ENCODE measurements around the gene HECTD4. TPM values are rescaled to one million over a fixed set of nuclear protein-coding genes. Genes with fewer than 3 reads are reported as not detected.

The HECTD4 gene
- total RNA-seq, 1 donor from 2014 or later = 22.7 TPM

DNA sequence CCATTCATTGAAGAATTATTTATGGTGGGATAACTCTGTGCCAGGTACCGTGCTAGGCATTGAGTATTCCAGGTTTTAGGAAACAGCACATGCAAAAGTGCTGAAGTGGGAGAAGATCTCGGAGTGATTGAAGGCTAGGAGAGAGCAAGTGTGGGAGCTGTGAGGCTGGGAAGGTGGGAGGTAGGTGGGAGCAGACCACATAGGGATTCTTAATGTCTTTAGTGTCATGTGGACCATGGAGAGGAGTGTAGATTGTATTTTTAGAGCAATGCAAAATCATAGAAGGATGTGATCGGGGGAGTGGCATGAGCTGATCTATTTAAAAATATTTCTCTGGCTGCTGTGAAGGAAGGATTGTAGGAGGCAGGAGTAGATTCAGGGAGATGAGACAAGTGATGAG is 41.9 kb upstream of the HECTD4 start:
- no peaks in the 10 kb centered on the region for H3K27me3 ChIP-seq (ENCODE audit: control insufficient read depth, insufficient read depth, low read length)
- DNase-seq (ENCODE audit: low read depth) = no peak
- TF ChIP-seq, protein P1, sequence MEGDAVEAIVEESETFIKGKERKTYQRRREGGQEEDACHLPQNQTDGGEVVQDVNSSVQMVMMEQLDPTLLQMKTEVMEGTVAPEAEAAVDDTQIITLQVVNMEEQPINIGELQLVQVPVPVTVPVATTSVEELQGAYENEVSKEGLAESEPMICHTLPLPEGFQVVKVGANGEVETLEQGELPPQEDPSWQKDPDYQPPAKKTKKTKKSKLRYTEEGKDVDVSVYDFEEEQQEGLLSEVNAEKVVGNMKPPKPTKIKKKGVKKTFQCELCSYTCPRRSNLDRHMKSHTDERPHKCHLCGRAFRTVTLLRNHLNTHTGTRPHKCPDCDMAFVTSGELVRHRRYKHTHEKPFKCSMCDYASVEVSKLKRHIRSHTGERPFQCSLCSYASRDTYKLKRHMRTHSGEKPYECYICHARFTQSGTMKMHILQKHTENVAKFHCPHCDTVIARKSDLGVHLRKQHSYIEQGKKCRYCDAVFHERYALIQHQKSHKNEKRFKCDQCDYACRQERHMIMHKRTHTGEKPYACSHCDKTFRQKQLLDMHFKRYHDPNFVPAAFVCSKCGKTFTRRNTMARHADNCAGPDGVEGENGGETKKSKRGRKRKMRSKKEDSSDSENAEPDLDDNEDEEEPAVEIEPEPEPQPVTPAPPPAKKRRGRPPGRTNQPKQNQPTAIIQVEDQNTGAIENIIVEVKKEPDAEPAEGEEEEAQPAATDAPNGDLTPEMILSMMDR (IDR thresholded peaks at IDR 0.05; ENCODE audit: insufficient read depth, low read length, poor library complexity, severe bottlenecking) = no peak
- H3K36me3 ChIP-seq (ENCODE audit: control insufficient read depth, insufficient read depth, low read length) = no peaks in the 10 kb centered on the region
- no peak overlapping the region for H3K4me3 ChIP-seq (ENCODE audit: low read depth, low read length)

DNA sequence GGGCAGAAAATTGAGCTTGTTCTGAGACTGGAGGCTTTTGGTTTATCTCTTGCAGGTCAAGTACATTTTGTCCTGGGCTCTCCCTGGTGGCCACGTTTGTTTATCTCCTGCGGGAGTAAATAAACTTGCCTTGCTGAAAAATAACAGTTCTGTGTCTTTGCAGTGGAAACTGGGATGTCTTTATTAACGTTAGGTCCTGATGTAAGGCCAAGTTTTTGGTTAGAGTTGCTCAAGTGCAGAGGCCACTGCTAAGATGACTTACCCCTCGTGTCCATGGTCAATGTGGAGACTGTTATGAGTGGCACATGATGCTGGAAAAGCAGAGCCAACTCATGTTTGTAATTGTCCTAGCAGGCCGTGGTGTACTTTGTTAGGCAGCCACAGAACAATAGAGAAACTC is 40.3 kb upstream of the HECTD4 start:
- Histone ChIP-seq H3K27me3 (ENCODE audit: control insufficient read depth, insufficient read depth, low read length) (no peaks in the 10 kb centered on the region), H3K36me3 (ENCODE audit: control insufficient read depth, insufficient read depth, low read length) (no peaks in the 10 kb centered on the region), H3K4me3 (ENCODE audit: low read depth, low read length) (no peak overlapping the region)
- TF ChIP-seq, protein P1 (IDR thresholded peaks at IDR 0.05; ENCODE audit: insufficient read depth, low read length, poor library complexity, severe bottlenecking) = no peak
- DNase-seq (ENCODE audit: low read depth) = no peak

DNA sequence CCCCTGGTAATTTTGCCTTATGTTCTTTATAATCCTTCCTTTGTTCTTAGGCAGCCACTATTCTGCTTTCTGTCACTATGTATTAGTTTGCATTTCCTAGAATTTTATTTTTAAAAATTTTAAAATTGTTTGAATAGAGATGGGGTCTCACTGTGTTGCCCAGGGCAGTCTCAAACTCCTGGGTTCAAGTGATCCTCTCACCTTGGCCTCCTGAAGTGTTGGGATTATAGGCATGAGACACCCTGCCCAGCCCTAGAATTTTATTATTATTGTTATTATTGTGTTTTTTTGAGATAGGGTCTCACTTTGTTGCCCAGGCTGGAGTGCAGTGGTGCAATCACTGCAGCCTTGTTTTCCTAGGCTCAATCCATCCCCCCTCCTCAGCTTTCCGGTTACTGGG is 39.1 kb upstream of the HECTD4 start:
- TF ChIP-seq, protein P1 (IDR thresholded peaks at IDR 0.05; ENCODE audit: insufficient read depth, low read length, poor library complexity, severe bottlenecking) = no peak
- no peak for DNase-seq (ENCODE audit: low read depth)
- Histone ChIP-seq H3K36me3 (ENCODE audit: control insufficient read depth, insufficient read depth, low read length) (no peaks in the 10 kb centered on the region), H3K27me3 (ENCODE audit: control insufficient read depth, insufficient read depth, low read length) (no peaks in the 10 kb centered on the region), H3K4me3 (ENCODE audit: low read depth, low read length) (no peak overlapping the region)

DNA sequence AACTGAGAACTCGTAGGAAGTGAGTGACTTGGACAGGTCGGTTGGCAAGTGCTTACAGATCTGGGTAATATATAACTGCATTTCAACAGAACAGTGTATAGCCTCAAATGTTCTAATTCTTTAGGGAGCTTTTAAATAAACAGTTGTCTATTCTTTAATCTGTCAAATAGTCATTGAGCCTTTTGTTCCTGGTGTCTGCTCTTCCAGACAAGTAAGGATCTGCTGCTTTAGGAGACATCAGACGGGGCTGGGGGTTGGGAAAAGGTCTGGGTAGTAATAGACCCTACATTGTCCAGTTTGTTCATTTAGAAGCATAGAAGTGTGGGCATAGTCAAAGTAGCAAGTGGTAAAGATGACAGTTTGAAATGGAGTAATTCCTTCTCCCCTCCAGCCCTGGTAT is 38.5 kb upstream of the HECTD4 start:
- H3K27me3 ChIP-seq (ENCODE audit: control insufficient read depth, insufficient read depth, low read length) = no peaks in the 10 kb centered on the region
- H3K36me3 ChIP-seq (ENCODE audit: control insufficient read depth, insufficient read depth, low read length) = no peaks in the 10 kb centered on the region
- no peak overlapping the region for H3K4me3 ChIP-seq (ENCODE audit: low read depth, low read length)
- no peak for DNase-seq (ENCODE audit: low read depth)
- TF ChIP-seq, protein P1 (IDR thresholded peaks at IDR 0.05; ENCODE audit: insufficient read depth, low read length, poor library complexity, severe bottlenecking) = no peak

DNA sequence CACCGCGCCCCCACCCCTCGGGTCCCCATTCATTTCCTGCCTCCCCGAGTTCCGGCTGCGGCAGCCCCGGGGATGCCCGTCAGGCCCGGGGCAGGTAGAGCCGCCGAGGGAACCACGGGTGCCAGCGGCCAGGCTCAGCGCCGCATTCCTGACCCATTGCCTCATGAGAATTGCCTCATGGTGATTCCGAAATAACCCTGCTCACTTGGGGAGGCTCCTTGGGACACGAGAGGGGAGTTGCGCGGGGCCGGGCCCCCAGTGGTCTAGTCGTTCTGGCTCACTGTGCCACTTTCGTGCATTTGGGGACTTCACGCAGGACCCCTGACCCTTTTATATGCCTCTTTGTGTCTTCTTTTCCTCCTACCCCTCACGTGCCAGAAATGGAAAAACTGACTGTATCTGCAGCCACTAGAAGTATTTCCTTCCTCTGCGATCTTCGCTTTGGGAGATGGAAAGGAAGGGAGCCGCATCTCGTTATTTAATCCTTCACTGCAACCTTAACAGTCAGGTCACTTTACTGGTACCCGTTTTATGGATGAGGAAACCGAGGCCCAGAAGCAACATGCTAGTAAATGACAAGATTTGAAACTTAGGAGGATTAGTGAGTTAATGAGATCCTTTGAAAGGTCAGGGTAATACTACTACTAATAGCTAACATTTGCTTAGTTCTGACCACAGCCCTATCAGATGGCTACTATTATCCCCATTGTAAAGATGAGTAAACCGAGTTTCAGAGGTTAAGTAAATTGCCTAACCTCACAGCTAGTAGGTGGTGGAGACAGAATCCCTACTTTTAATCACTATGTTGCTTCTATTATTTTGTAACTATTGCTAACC is 37.3 kb upstream of the HECTD4 start:
- peak; percentile 39 for DNase-seq (ENCODE audit: low read depth)
- H3K27me3 ChIP-seq (ENCODE audit: control insufficient read depth, insufficient read depth, low read length) = no peaks in the 10 kb centered on the region
- TF ChIP-seq, protein P1 (IDR thresholded peaks at IDR 0.05; ENCODE audit: insufficient read depth, low read length, poor library complexity, severe bottlenecking) = no peak
- peak overlapping the region; percentile 99 for H3K4me3 ChIP-seq (ENCODE audit: low read depth, low read length)
- H3K36me3 ChIP-seq (ENCODE audit: control insufficient read depth, insufficient read depth, low read length) = no peaks in the 10 kb centered on the region
